D341Med (cell line): ENCODE measurements around the gene MEF2C.

Source experiments
- DNase-seq: peaks from one replicate; pipeline ENCODE4 v3.0.0; 2012; ENCODE audit warnings: low spot score

Gene MEF2C

GRCh38 chr5:88829054-88829453, 53.9 kb downstream of the MEF2C start:
- DNase-seq, result no peak

- no peak for DNase-seq
Measured at GRCh38 chr5:88827997-88828396, 55.0 kb downstream of the MEF2C start.

- DNase-seq, result no peak
Measured at GRCh38 chr5:88826646-88827585, 56.1 kb downstream of the MEF2C start.

- no peak for DNase-seq
Measured at GRCh38 chr5:88825584-88826315, 57.2 kb downstream of the MEF2C start.

- no peak for DNase-seq
Measured at GRCh38 chr5:88824892-88825583, 57.9 kb downstream of the MEF2C start.

GRCh38 chr5:88824141-88824540, 58.8 kb downstream of the MEF2C start:
- no peak for DNase-seq

- DNase-seq, result no peak
Measured at GRCh38 chr5:88823201-88823600, 59.8 kb downstream of the MEF2C start.

GRCh38 chr5:88821161-88821560, 61.8 kb downstream of the MEF2C start:
- DNase-seq, result no peak

- no peak for DNase-seq
Measured at GRCh38 chr5:88820581-88820980, 62.4 kb downstream of the MEF2C start.

- no peak for DNase-seq
Measured at GRCh38 chr5:88819301-88819999, 63.5 kb downstream of the MEF2C start.

GRCh38 chr5:88818296-88818695, 64.7 kb downstream of the MEF2C start:
- DNase-seq, result no peak

GRCh38 chr5:88816195-88816594, 66.8 kb downstream of the MEF2C start:
- no peak for DNase-seq

- no peak for DNase-seq
Measured at GRCh38 chr5:88815050-88815789, 67.8 kb downstream of the MEF2C start.

- no peak for DNase-seq
Measured at GRCh38 chr5:88813805-88814575, 69.0 kb downstream of the MEF2C start.

- no peak for DNase-seq
Measured at GRCh38 chr5:88813244-88813643, 69.7 kb downstream of the MEF2C start.

GRCh38 chr5:88808153-88808552, 74.8 kb downstream of the MEF2C start:
- DNase-seq, result no peak

- no peak for DNase-seq
Measured at GRCh38 chr5:88807327-88807726, 75.7 kb downstream of the MEF2C start.

- DNase-seq, result no peak
Measured at GRCh38 chr5:88806338-88806737, 76.6 kb downstream of the MEF2C start.

- no peak for DNase-seq
Measured at GRCh38 chr5:88805151-88805784, 77.7 kb downstream of the MEF2C start.

- no peak for DNase-seq
Measured at GRCh38 chr5:88804444-88804843, 78.5 kb downstream of the MEF2C start.
